Subcutaneous abdominal adipose tissue (tissue), 5 donors: ENCODE results near the gene FNDC1.
"Not testable (repeated sequence)": the region's sequence is repeated elsewhere in the genome, so short reads cannot be mapped to it uniquely, and the experiment has no call there.

ENCODE experiments used
- H3K27ac ChIP-seq: one replicate; pipeline ENCODE4 v1.7.0; 2013; ENCODE audit warnings: low read depth, mild to moderate bottlenecking, inconsistent platforms, low read length, moderate library complexity
- H3K27me3 ChIP-seq, 5 donors: one replicate each; pipeline ENCODE4 v1.7.0; 2013; ENCODE audit warnings: low read length in 5 of 5, inconsistent platforms in 1 of 5; ENCODE audit not compliant: control insufficient read depth in 5 of 5, insufficient read depth in 4 of 5
- H3K36me3 ChIP-seq, 5 donors: one replicate each; pipeline ENCODE4 v1.7.0; 2013; ENCODE audit warnings: low read length in 5 of 5; ENCODE audit not compliant: control insufficient read depth in 5 of 5, insufficient read depth in 5 of 5
- H3K4me1 ChIP-seq, 5 donors: one replicate each; pipeline ENCODE4 v1.7.0; 2013; ENCODE audit warnings: low read length in 5 of 5, mild to moderate bottlenecking in 3 of 5, moderate library complexity in 1 of 5; ENCODE audit not compliant: control insufficient read depth in 5 of 5, insufficient read depth in 5 of 5
- H3K4me3 ChIP-seq, 5 donors: one replicate each; pipeline ENCODE4 v1.7.0; 2013; ENCODE audit warnings: low read length in 5 of 5, low read depth in 1 of 5
- H3K9ac ChIP-seq, 5 donors: one replicate each; pipeline ENCODE4 v1.7.0; 2013; ENCODE audit warnings: low read length in 5 of 5, mild to moderate bottlenecking in 4 of 5, moderate library complexity in 3 of 5
- H3K9me3 ChIP-seq, 5 donors: one replicate each; pipeline ENCODE4 v1.7.0; 2013; ENCODE audit warnings: low read length in 5 of 5; ENCODE audit not compliant: control insufficient read depth in 5 of 5
- donor health status: healthy.
- donor health status: healthy.
- donor health status: healthy.
- donor health status: healthy.
- donor health status: healthy.

FNDC1 gene

DNA sequence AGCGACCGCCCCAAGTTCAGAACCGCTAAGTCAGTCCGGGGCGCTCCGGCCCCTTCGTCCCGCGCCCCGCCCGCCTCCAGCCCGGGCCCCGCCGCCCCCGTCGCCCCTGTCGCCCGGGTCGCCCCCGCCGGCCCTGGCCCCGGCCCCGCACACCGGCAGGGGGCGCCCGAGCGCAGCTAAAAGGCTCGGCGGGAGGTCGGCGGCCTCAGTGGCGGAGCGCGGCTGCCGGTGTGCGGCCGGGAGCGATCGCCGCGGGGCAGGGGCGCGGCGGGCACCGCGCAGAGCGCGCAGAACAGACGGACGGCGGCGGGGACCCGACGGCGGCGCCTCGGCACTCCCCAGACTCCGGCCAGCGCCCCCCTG is at the start of gene FNDC1:
Gene FNDC1 (plus strand): TSS at position 208 of the 363 bp plus-strand sequence. CDS start 197 bp downstream, outside the sequence.
- Histone ChIP-seq H3K9ac (no peak within 1 kb of the TSS), H3K27me3 (peaks cover 6 to 41% (median 21%) of the 10 kb centered on the region in 5 donors), H3K4me1 (peaks cover 0 to 22% (median 17%) of the 10 kb centered on the region in 5 donors), H3K36me3 (no peaks in the 10 kb centered on the region), H3K9me3 (no peaks in the 10 kb centered on the region), H3K4me3 (peak within 1 kb of the TSS; percentile 52 to 66 (median 60)), H3K27ac (no peak within 1 kb of the TSS)

DNA sequence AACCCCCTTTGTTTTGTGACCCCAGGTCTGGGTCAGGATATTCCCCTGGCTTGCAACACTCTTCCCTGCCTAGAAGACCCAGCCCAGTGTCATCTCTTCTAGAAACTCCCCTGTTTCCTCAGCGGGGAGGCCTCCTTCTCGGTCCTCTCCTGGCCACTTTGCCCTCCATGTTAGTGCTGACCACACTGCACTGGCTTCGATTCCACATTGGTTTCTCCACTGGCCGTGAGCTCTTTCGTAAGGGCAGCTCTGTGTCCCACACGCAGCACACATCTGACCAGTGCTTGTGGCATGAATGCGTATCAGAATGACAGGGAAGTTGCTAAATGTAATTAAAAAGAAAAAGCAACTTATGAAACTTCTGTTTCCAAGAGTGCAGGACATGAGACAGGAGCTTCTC is 49.4 kb upstream of the FNDC1 start:
- H3K4me3 ChIP-seq, result no peak overlapping the region
- H3K4me1 ChIP-seq, result peaks cover 5 to 30% (median 20%) of the 10 kb centered on the region in 5 donors
- H3K27me3 ChIP-seq, result no peaks in the 10 kb centered on the region
- H3K27ac ChIP-seq, result no peak overlapping the region
- no peaks in the 10 kb centered on the region for H3K36me3 ChIP-seq
- no peaks in the 10 kb centered on the region for H3K9me3 ChIP-seq
- H3K9ac ChIP-seq, result no peak overlapping the region

DNA sequence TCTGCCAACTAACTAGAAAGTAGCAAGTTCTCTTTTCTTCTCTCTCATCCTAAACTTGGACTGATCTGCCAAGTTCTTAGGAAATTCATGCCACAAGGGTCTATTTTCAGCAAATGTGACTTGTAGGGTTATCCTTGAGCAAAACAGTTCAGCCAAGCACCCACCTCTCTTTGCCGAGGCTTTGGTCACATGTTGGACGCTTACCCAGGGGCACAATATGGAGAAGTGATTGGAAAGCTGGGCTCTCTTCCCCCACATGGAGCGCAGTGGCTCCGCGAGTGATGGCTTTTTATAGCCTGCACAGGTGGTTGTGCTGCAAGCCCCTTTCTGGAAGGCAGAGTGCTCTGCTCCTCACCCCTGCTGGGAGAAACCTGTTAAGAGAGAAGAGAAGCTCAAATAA is 47.7 kb upstream of the FNDC1 start:
- Histone ChIP-seq H3K4me3 (no peak overlapping the region), H3K4me1 (peaks cover 5 to 36% (median 19%) of the 10 kb centered on the region in 5 donors), H3K9ac (no peak overlapping the region), H3K27ac (no peak overlapping the region), H3K36me3 (no peaks in the 10 kb centered on the region), H3K9me3 (no peaks in the 10 kb centered on the region), H3K27me3 (no peaks in the 10 kb centered on the region)

DNA sequence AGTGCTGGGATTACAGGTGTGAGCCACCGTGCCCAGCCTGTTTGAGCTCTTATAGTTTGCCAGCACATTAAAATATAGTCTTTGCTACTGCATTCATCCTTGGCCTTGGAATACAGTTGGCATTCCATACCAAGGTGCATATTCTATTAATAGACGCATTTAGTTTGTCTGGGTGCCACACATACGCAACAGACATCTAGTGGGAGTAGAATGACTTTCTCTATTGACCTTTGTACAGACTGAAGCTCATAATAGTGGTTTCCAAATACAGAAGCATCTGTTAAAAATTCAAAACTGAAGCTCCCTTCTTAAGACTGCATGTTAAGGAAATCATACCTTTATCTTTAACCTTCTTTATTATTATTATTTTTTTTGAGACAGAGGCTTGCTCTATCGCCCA is 46.7 kb upstream of the FNDC1 start:
- Histone ChIP-seq H3K27ac (no peak overlapping the region), H3K4me3 (no peak overlapping the region), H3K27me3 (no peaks in the 10 kb centered on the region), H3K9ac (no peak overlapping the region), H3K9me3 (no peaks in the 10 kb centered on the region), H3K36me3 (no peaks in the 10 kb centered on the region), H3K4me1 (peaks cover 2 to 30% (median 15%) of the 10 kb centered on the region in 5 donors)

DNA sequence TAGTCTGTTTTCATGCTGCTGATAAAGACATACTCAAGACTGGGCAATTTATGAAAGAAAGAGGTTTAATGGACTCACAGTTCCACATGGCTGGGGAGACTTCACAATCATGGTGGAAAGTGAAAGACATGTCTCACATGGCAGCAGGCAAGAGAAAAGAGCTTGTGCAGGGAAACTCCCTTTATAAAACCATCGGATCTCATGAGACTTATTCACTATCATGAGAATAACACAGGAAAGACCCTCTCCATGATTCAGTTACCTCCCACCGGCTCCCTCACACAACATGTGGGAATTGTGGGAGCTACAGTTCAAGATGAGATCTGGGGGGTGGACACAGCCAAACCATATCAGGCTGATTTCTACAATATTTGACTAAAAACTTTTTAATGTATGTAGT is 45.4 kb upstream of the FNDC1 start:
- not testable (repeated sequence) for H3K36me3 ChIP-seq, H3K4me3 ChIP-seq, H3K9ac ChIP-seq, H3K9me3 ChIP-seq, H3K27ac ChIP-seq, H3K27me3 ChIP-seq
- peaks cover 0 to 25% (median 9%) of the 10 kb centered on the region in 5 donors for H3K4me1 ChIP-seq

DNA sequence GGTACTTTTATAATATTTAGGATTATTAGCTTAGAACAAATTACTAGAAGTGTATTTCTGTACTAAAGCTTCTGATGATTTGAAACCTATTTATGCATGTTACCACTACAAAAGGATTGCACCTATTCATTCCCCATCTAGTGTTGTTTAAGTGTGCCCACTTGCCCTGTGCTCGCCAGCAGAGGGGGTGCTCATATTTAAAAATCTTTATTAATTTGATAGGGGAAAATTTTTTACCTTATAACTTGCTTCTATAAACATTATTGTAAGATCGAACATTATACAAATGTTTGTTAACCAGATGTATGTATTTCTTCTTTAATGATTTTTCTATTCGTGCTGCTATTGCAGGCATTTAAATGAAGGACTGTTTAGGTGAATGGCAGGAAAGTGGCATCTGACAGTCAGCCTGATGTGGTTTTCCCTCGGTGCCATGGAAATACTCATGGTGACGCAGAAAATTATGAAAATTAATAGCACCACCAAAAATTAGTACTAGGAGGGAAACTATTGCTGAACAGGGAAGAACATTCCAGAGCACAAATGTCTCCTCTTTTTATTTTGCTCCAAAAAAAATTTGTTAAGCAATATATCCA is 44.1 kb upstream of the FNDC1 start:
- H3K36me3 ChIP-seq, result no peaks in the 10 kb centered on the region
- no peak overlapping the region for H3K27ac ChIP-seq
- no peaks in the 10 kb centered on the region for H3K9me3 ChIP-seq

DNA sequence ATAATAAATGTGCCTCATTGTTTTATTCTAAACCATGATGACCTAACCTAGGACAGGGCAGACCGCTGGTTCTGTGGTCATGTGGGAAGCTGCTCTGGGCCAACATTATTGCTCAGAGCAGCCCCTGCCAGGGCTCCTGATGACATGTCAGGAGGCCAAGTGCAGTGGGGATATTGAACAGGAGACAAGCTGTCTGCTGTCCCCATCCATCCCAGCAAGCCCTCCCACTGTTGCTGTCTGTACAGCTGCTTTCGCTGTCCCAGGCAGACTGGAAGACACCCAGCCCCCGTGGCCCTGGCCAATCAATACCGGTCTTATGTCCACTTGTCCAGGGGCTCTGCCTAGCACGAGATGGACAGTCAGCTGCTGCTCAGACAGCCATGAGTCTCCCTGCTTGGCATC is 43.2 kb upstream of the FNDC1 start:
- Histone ChIP-seq H3K9me3 (no peaks in the 10 kb centered on the region), H3K4me3 (no peak overlapping the region), H3K36me3 (no peaks in the 10 kb centered on the region), H3K9ac (no peak overlapping the region), H3K27ac (no peak overlapping the region), H3K27me3 (peaks cover 0 to 3% (median 0%) of the 10 kb centered on the region in 5 donors), H3K4me1 (peaks cover 0 to 17% (median 5%) of the 10 kb centered on the region in 5 donors)

More for the DNA sequence above, 44.1 kb upstream of the FNDC1 start:
- Histone ChIP-seq H3K27me3 (peaks cover 0 to 3% (median 0%) of the 10 kb centered on the region in 5 donors), H3K4me1 (peaks cover 0 to 19% (median 5%) of the 10 kb centered on the region in 5 donors), H3K9ac (no peak overlapping the region), H3K4me3 (no peak overlapping the region)

DNA sequence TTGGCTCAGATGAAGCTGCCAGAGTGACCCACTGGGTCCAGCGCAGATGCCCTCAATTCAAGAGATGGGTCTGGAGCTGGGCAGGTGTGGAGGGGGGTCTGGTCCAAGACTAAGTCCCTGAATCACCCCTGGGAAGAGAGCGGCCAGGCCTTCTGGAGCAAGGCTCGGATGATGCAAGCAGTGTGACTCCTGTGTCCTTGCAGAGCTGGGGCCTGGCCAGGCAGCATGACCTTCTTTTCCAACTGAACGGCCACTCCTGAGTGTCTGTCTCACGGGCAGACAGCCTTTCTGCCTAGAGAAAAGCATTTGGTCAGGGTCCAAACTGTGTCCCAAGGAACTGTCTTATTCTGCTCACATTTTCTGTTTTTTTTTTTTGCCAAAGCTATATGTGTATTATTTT is 42.6 kb upstream of the FNDC1 start:
- Histone ChIP-seq H3K27ac (no peak overlapping the region), H3K27me3 (peaks cover 0 to 3% (median 0%) of the 10 kb centered on the region in 5 donors), H3K9ac (no peak overlapping the region), H3K4me1 (peaks cover 0 to 15% (median 5%) of the 10 kb centered on the region in 5 donors), H3K9me3 (no peaks in the 10 kb centered on the region), H3K36me3 (no peaks in the 10 kb centered on the region), H3K4me3 (no peak overlapping the region)

DNA sequence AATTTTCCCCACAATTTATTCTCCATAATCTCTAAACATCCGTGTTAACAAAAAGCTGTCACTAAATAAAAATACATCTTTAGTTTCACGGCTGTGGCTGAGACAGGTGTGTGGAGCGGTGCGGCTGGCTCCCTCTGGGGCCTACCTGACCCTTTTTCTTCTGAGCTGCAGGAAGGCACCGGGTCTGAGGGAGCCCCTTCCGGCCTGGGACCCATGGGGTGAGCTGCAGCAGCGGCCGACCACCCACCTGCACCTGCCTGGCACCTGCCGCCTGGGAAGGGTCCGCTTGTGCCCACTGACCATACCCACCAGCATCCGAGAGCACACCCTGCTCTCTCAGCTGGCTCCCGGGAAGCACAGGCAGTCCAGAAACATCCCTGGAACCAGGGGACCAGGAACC is 41.5 kb upstream of the FNDC1 start:
- no peaks in the 10 kb centered on the region for H3K36me3 ChIP-seq
- H3K27ac ChIP-seq, result no peak overlapping the region
- no peaks in the 10 kb centered on the region for H3K9me3 ChIP-seq

DNA sequence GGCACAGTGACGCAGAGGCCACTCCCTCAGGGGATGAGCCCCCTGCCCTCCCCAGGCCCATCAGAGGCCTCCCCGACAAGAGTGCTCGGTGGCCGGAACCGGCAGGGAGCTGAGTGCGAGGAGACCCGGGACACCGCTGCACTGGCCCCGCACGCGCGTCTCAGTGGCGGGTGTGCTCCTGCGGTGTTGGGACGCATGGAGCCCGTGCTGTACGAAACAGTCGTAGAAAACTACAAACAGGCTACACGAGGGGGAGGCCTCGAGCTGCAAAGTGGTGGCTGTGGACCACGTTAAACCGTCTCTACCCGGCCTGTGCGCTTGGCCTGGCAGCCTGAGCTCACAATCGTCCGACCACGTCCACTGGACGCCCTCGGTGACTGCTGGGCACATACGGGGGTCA is 40.2 kb upstream of the FNDC1 start:
- Histone ChIP-seq H3K4me1 (peaks cover 0 to 18% (median 3%) of the 10 kb centered on the region in 5 donors), H3K27ac (no peak overlapping the region), H3K36me3 (no peaks in the 10 kb centered on the region)

More for the DNA sequence above, 41.5 kb upstream of the FNDC1 start:
- H3K4me3 ChIP-seq, result no peak overlapping the region
- H3K27me3 ChIP-seq, result peaks cover 0 to 3% (median 0%) of the 10 kb centered on the region in 5 donors
- peaks cover 0 to 18% (median 3%) of the 10 kb centered on the region in 5 donors for H3K4me1 ChIP-seq
- no peak overlapping the region for H3K9ac ChIP-seq

More for the DNA sequence above, 40.2 kb upstream of the FNDC1 start:
- Histone ChIP-seq H3K27me3 (peaks cover 0 to 3% (median 0%) of the 10 kb centered on the region in 5 donors), H3K9me3 (no peaks in the 10 kb centered on the region), H3K9ac (no peak overlapping the region), H3K4me3 (no peak overlapping the region)
